CD4-positive, alpha-beta T cell treated with Interferon alpha-2 for 1 hour (primary cell): ENCODE measurements around the gene RPGR.

ENCODE experiments used
- DNase-seq, 2 donors: peaks; one replicate each; pipeline ENCODE4 v3.0.0-alpha.2; 2020 to 2022

RPGR gene, protein sequence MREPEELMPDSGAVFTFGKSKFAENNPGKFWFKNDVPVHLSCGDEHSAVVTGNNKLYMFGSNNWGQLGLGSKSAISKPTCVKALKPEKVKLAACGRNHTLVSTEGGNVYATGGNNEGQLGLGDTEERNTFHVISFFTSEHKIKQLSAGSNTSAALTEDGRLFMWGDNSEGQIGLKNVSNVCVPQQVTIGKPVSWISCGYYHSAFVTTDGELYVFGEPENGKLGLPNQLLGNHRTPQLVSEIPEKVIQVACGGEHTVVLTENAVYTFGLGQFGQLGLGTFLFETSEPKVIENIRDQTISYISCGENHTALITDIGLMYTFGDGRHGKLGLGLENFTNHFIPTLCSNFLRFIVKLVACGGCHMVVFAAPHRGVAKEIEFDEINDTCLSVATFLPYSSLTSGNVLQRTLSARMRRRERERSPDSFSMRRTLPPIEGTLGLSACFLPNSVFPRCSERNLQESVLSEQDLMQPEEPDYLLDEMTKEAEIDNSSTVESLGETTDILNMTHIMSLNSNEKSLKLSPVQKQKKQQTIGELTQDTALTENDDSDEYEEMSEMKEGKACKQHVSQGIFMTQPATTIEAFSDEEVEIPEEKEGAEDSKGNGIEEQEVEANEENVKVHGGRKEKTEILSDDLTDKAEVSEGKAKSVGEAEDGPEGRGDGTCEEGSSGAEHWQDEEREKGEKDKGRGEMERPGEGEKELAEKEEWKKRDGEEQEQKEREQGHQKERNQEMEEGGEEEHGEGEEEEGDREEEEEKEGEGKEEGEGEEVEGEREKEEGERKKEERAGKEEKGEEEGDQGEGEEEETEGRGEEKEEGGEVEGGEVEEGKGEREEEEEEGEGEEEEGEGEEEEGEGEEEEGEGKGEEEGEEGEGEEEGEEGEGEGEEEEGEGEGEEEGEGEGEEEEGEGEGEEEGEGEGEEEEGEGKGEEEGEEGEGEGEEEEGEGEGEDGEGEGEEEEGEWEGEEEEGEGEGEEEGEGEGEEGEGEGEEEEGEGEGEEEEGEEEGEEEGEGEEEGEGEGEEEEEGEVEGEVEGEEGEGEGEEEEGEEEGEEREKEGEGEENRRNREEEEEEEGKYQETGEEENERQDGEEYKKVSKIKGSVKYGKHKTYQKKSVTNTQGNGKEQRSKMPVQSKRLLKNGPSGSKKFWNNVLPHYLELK

DNA sequence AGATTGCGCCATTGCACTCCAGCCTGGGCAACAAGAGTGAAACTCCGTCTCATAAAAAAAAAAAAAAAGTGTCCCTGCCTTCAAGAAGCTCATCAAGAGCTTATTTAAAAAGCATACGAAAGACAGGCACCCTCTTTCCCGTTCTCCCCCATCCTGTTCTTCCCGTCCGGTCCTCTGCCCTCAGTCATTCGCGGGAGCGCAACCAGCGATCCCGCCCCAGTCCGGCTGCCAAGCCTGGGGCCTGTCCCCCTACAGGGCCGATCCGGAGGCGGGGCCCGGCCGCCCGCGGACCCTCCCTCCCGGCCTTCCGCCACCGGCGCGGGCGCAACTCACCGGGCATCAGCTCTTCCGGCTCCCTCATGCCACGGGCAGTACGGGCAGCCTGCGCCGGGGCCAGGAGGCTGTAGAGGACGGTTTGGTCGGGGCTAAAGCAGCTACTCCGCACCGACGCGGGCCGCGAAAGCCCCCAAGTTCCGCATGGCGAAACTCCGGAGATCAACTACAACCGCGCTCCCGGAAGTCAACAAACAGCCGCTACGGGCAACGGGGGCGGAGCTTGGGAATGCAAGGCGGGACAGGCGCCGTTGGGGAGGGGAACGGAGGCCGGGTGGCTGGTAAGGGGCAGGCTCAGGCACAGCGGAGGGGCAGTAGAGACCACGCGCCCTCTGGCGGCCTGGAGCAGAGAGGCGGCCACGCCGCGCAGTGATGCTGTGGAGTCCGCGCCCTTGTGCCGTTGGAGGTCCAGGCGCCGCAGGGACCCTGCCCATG, at the start of gene RPGR:
TSS of gene RPGR (minus strand) at position 503 of the 768 bp plus-strand sequence. CDS start at position 361, 142 bp downstream.
- peak; percentile 93 for DNase-seq

- DNase-seq = no peak
These were observed 49.4 kb upstream of the RPGR start for GRCh38 chrX:38376747-38377146.

DNA sequence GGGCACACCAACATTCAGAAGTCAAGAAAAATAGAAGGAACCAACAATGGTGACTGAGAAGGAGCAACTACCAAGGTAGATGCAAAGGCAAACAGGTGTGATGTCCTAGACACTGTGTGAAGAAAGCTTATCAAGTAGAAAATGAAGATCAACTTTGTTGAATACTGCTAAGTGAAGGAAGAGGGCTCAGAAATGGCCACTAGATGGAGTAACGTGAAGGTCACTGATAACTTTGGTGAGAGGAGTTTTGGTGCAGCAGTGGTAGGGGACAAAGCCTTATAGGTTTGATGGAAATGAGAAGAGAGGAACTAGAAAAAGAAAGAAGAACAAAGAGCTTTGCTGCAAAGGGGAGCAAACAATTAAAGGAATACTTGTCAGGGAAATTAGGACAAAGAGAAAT, 48.6 kb upstream of the RPGR start:
- DNase-seq = no peak

DNA sequence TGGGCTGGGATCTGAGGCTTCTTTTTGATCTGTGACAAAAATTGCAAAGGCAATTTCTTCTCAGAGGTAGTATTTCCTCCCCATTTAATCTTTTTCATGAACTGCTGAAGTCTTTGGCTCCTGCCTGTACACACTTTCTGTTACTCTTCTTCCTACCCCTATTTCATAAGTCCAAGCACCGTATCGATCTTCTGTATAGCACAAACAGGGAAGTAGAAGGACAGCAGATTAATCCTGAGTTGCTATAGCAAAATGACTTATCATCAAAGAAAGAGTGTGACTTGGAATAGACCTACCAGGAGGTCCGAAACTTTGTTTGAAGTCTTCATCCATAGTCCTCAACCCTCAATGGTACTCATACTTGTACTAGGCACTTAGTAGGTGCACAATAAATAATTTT, 47.1 kb upstream of the RPGR start:
- no peak for DNase-seq

- DNase-seq = no peak
These were observed 44.3 kb upstream of the RPGR start for GRCh38 chrX:38371641-38372040.

DNA sequence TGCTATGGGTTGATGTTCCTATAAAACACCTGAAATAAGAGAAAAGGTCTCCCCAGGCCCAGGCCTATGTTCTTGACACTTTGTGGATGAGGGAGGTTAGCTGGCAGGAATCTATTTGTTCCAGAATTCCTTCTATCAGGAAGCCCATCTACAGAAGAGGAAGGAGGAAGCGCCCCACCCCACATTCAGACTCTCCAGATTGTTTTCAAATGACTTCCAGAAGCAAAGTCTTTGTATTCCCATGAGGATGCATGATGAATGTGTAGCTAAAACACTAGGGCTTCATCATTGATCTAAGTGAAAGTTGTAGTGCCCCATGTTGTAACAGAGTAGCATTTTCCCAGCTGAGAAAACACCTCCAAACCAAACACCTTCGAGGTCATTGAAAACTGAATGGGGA, 41.5 kb upstream of the RPGR start:
- no peak for DNase-seq

DNA sequence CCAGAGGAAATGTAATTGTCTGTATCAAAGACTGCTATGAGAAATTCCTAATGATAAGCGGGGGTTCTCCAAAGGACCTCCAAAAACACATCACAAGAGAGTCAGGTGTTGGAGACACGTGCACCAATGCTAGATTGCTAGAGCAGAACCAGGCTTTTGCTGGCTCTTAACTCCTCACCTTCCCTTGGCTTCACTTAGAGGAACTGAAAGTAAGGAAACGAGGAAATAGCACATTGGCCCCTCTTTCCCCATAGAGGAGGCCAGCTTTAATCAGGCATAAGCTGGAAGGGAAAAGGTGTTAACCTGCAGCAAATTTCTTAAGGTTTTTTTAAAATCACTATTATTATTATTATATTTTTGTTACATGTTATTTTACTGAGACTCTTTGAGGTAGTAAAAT, 38.6 kb upstream of the RPGR start:
- no peak for DNase-seq

GRCh38 chrX:38363046-38363445, 35.7 kb upstream of the RPGR start:
- DNase-seq = no peak

GRCh38 chrX:38357747-38358673, 30.7 kb upstream of the RPGR start:
- DNase-seq = no peak

DNA sequence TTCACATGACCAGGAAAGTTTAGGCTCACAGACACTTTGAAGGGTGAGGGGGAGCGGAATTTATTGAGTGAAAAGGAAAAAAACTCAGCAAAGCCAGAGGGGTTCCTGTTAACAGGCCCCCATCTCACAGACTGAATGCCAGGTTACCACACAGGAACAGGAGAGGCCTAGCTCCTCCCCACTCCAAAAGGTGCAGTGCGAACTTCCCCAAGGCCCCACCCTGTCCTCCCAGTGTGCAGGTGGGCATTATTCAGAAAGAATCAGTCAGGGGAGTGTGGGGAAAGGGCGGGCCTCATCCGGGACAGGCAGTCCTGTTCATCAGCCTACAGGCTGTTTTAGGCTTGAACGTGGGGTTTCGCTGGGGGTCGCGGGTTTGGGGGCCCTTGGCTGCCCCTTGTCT, 29.1 kb upstream of the RPGR start:
- no peak for DNase-seq

- no peak for DNase-seq
These were observed 25.1 kb upstream of the RPGR start, which contains the start of gene OTC for GRCh38 chrX:38352362-38352761. OTC (plus strand) TSS chrX:38352604; CDS start chrX:38352697, 93 bp downstream.

DNA sequence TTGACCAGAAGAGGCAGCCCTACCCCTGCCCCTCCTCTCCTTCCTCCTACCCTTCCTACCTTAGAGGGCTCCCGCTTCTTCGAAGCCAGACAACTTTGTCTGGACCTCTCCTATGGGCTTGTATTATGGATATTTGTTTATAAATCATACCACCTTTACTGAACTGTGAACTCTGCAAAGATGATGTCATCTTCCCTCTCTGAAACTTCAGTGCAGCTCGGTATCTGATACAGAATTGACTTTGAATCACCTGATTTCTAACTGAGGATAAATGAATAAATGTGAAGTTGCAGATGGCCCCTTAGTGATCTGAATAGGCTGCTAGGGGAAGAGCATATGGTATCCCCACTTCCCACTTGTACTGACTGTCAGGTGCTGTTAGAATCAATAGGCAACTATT, 24.0 kb upstream of the RPGR start:
- no peak for DNase-seq

- peak in 1 of 2 donors; percentile 8 for DNase-seq
These were observed 19.8 kb upstream of the RPGR start for GRCh38 chrX:38347136-38347535.

GRCh38 chrX:38346150-38346549, 18.8 kb upstream of the RPGR start:
- DNase-seq = no peak

DNA sequence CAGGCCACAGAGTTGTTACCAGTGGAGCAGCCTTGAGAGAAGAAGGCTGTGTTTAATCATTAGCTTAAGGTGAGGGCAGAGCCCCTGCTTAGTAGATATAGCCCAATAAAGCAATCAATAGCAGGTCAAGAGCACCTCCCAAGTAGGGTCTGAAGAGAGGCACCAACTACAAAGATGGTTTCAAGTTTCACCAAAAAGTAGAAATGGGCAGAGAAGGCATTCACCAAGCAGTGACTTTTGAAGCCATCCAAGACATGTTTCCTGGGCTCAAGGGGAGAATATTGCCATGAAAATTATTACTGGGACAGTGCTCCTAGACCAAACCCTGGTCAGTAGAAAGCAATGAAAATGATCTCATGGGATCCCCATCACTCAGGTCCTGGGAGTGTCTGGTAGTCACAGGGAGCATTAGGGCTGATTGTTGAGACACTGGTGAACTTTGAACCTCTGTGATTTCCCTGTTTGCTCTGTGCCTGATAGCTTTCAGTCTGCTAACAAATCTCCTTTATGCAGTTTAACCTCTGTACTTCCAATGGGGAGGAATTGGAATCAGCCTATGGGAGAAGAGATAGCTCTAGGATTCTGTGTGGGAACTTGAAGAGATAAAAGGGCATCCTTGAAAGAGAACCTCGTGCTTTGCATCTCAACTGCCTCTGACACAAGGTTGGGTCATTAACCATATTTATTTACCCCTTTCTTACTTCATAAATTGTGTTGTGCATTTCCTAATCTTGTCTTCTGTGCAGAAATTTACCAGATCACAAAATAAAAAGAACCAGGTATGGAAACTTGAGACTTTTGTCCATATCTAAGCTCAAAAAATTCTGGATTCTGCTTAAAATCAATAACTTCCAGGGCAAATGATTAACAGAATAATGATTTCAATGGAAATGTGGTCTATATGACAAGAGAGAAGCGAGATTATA, 15.8 kb upstream of the RPGR start:
- no peak for DNase-seq

DNA sequence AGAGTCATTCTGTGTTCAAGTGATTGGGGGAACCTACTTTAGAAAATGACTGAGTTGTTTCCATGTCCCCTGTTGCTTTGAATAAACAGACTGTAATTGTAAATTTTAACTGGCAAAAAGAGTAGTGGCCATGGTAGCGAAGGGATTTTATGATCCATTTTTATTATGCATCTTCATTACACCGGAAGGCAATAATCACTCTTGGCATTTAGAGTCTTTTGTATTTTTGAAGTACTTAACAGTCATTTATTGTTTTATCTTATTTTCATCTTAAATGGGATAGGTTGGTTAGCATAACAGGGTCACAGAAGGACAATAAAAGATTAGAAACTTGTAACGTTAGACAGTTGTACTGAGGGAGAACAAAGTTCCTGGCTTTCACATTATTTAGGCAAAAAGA, 14.1 kb upstream of the RPGR start:
- no peak for DNase-seq

GRCh38 chrX:38336538-38337240, 9.4 kb upstream of the RPGR start:
- no peak for DNase-seq

- DNase-seq = no peak
These were observed 8.1 kb upstream of the RPGR start for GRCh38 chrX:38335382-38335781.

DNA sequence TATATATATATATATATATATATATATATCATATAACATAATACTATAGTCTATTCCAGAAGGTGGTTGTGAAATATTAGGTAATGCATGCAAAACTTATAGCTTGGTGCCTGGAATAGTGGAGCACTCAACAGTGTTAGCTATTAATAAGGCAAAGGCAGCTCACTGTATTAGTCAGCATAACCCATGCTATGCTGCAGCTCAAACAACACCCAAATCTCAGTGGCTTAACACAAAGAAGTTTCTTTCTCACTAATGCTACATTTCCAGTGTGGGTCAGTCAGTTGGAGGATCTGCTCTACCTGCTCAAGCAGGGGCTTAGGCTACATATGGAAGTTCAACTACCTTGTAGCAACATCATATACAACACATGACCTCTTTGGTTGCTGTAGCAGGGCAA, 5.2 kb upstream of the RPGR start:
- DNase-seq = no peak

- DNase-seq = no peak
These were observed 419 bp upstream of the RPGR start for GRCh38 chrX:38327775-38328081.
